Large intestine (tissue), 3 donors: ENCODE results near the gene PLIN1. TPM values are rescaled to one million over a fixed set of nuclear protein-coding genes. Genes with fewer than 3 reads are reported as not detected.

Source experiments
- DNase-seq, 2 donors: peaks; one replicate each; pipeline versions ENCODE4 v3.0.0 to v3.0.0-alpha.2; 2013
- H3K27ac ChIP-seq: one replicate; pipeline ENCODE4 v1.5.1; 2013; ENCODE audit warnings: low read length
- H3K27me3 ChIP-seq: 2 replicates; pipeline ENCODE4 v1.6.1; 2013; ENCODE audit warnings: low read length; ENCODE audit not compliant: control insufficient read depth, insufficient read depth
- H3K36me3 ChIP-seq: 2 replicates; pipeline ENCODE4 v1.6.1; 2013; ENCODE audit warnings: low read length; ENCODE audit not compliant: control insufficient read depth, insufficient read depth
- H3K4me1 ChIP-seq: one replicate; pipeline ENCODE4 v1.6.1; 2013; ENCODE audit warnings: low read length; ENCODE audit not compliant: control insufficient read depth, insufficient read depth
- H3K4me3 ChIP-seq: one replicate; pipeline ENCODE4 v1.5.1; 2013; ENCODE audit warnings: low read length
- H3K9me3 ChIP-seq: one replicate; pipeline ENCODE4 v1.6.1; 2013; ENCODE audit warnings: mild to moderate bottlenecking, low read depth, low read length, moderate library complexity; ENCODE audit not compliant: control insufficient read depth
- WGBS: methylation state at CpG from one replicate; pipeline ENCODE4 v1.1.5; 2013; ENCODE audit warnings: low lambda C conversion rate; ENCODE audit not compliant: insufficient coverage; 5-methylcytosine and 5-hydroxymethylcytosine counted together
- polyA plus RNA-seq: library from polyadenylated mRNA; unstranded; fragments of 120-200 nt; gene quantifications from one replicate; pipeline ENCODE4 v1.2.1, GENCODE V29; 2013

The PLIN1 gene
- polyA plus RNA-seq, 1 donor, result 0.34 TPM

DNA sequence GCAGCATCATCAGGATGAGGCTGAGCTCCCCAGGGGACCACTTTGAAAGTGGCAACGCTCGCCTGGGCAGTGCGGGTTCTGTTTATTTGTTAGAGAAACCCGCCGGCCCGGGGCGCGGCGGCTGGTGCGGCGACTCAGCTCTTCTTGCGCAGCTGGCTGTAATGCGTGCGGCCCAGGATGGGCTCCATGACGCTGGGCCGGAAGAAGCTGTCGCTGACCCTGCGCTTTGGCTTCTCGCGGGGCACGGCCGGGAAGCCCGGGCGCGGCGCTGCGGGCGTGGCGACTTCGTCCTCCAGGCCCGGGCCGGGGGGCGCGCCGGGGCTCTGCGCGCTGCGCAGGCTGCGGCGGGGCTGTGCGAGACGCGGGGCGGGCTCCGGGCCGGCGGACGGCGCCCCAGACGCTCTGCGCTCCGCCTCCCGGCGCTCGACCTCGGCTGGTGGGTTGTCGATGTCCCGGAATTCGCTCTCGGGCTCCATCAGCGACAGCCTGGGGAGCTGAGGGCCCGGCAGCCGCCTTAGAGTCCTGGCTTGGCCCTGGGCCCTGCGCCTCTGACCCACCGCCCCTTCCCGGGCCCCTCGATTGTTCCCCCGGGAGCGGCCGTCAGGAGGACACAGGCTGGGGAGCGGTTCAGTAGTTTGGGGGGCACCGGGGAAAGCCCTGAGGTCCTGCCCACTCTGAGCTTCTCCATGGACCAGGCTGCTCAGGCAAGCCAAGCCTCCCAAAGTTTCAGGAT, 13.6 kb downstream of the PLIN1 start:
- H3K27me3 ChIP-seq, result peaks cover 5% of the 10 kb centered on the region
- H3K27ac ChIP-seq, result peak overlapping the region; percentile 41
- peaks cover 3% of the 10 kb centered on the region for H3K9me3 ChIP-seq
- WGBS, result no CpG with 5 or more reads among the region's 72 CpGs
- DNase-seq, result peak; percentile 50 to 69
- H3K4me3 ChIP-seq, result peak overlapping the region; percentile 45
- H3K36me3 ChIP-seq, result no peaks in the 10 kb centered on the region
- peaks cover 3% of the 10 kb centered on the region for H3K4me1 ChIP-seq

DNA sequence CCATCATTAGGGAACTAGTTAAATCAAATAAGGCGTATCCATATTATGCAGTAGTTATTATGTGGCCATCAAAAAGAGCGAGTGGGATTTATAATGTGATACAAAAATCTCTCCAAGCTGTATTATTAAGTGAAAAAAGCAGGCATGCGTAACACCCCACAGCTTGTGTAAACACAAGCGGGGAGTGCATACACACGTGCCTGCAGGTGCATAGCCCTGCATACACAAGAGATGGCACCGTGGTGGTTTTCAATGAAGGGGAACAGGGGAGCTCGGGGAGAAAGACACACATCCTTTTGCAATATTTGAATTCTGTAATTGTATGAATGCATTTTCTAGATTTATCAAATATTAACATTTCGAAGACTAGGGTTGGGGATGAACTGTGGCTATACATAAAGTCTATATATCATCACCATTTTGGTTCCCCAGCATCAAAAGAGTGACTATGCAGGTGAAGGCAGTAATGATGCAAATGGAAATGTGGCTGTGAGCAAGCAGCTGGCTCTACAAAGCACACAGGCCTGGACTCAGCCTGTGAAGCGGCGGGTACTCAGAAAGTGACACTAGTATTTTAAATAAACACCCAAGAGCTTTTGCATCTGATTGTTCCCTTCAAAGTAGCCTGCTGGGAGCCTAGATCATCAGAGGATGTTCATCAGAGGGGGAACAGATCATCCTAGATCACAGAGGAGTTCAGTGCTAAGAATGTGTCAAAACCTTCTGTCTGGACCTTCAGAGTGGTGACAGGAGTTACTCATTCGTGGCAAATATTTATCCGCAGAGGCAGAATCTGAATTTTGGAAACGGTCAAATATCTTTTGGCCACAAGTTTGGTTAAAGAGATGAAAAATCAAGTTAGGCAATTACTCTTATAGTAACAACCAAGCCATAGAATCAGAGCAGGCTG, 14.5 kb downstream of the PLIN1 start:
- Histone ChIP-seq H3K4me3 (peak overlapping the region; percentile 45), H3K9me3 (peaks cover 3% of the 10 kb centered on the region), H3K27ac (no peak overlapping the region)

DNA sequence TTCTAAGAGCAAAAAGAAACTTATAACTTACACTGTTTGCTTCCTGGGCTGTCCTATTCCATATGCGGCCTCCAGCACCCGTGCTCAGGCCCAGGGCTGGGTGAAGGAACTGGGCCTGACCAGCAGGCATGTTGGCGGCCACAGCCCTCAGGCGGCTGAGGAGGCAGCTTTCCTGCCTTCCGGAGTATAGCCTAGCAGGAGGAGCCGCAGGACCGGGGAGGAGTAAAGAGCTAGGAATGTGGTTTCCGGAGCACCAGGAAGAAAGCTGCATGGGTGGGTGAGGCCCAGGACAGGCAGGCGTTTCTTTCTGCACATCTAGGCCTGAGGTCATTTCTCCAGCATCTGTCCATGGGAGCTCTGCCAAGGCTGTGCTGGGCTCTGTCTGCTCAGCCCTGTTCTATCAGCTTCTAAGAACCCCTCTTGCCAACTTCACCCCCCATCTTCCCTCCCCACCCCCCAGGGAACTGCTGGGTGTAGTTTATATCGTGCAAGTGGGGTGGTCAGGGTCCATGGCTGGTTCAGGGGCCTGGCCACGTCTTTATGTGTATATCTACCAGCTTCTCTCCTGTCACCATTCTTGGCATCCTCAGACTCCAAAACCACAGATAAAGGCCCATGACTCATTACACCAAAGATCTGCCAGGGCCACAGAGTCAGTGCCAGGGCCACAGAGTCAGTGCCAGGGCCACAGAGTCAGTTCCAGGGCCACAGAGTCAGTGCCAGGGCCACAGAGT, 16.1 kb downstream of the PLIN1 start:
- no peaks in the 10 kb centered on the region for H3K4me1 ChIP-seq
- no peak overlapping the region for H3K27ac ChIP-seq
- WGBS, result no CpG with 5 or more reads among the region's 11 CpGs
- H3K4me3 ChIP-seq, result no peak overlapping the region
- H3K9me3 ChIP-seq, result peaks cover 3% of the 10 kb centered on the region
- DNase-seq, result peak in 1 of 2 donors; percentile 32
- peaks cover 13% of the 10 kb centered on the region for H3K27me3 ChIP-seq
- H3K36me3 ChIP-seq, result no peaks in the 10 kb centered on the region

More for the DNA sequence above, 14.5 kb downstream of the PLIN1 start:
- DNase-seq, result no peak
- Histone ChIP-seq H3K36me3 (no peaks in the 10 kb centered on the region), H3K27me3 (peaks cover 13% of the 10 kb centered on the region), H3K4me1 (no peaks in the 10 kb centered on the region)
- 93% methylated on average over 3 of the region's 13 CpGs for whole genome bisulfite sequencing

DNA sequence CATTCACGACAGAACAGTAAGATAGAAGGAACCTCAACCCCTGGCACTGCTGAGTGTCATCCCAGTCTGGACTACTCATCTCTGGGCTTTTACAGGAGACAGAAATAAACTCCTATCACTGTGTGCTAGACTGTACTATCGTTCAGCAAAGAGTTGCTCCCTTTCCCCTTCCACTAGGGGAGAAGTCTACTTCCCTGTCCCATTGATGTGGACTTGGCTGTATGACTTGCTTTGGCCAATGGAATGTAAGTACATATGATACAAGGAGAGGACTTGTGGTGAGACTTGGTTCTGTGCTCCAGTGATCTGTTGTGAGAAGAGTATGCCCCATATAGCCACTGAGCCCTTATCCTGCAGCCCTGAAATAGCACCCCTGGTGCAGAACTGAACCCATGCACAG, 18.6 kb downstream of the PLIN1 start:
- Histone ChIP-seq H3K27me3 (peaks cover 20% of the 10 kb centered on the region), H3K36me3 (no peaks in the 10 kb centered on the region), H3K4me1 (no peaks in the 10 kb centered on the region), H3K27ac (no peak overlapping the region), H3K4me3 (no peak overlapping the region), H3K9me3 (no peaks in the 10 kb centered on the region)
- WGBS, result 80% methylated on average over 1 of the region's 2 CpGs
- DNase-seq, result no peak

DNA sequence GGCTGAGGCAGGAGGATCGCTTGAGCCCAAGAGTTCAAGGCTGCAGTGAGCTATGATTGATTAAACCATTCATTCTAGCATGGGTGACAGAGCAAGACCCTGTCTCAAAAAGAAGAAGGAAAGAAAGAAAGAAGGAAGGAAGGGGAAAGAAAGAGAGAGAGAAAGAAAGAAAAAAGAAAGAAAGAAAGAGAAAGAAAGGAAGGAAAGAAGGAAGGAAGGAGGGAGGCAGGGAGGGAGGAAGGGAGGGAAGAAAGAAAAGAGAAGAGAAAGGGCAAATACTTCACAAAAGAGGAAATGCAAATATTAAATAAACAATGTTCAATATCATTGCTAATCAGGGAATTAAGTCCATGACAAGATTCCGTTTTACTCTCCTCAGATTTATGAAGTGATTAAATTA, 19.9 kb downstream of the PLIN1 start:
- Histone ChIP-seq H3K4me1 (peaks cover 4% of the 10 kb centered on the region), H3K4me3 (no peak overlapping the region), H3K27ac (no peak overlapping the region), H3K27me3 (peaks cover 28% of the 10 kb centered on the region), H3K9me3 (no peaks in the 10 kb centered on the region), H3K36me3 (no peaks in the 10 kb centered on the region)
- no peak for DNase-seq
- 100% methylated on average over 1 of the region's 2 CpGs for WGBS

DNA sequence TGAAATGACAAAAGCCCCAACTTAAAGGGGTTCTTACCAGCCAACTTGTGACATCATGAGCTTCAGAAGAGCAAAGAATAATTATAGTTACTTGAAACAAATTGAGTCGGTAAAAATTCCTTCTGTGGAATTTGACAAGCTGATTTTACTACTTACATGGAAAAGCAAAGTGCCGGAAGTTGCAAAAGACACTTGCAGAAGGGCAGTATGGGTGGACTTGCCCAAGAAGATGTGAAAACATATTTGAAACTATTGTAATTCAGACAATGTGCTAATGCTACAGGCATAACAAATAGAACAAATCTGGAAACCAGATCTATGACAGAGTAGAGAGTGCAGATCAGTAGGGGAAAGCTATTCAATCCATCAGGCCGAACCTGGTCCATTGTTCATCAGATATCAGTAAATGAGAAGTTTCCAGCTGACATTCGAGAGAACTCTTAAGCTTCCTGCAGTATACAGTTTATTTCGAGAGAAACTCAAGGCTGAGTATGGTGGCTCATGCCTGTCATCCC, 21.4 kb downstream of the PLIN1 start:
- no peaks in the 10 kb centered on the region for H3K9me3 ChIP-seq
- no peak overlapping the region for H3K4me3 ChIP-seq
- 75% methylated on average over 2 of the region's 5 CpGs for WGBS
- no peak for DNase-seq
- no peaks in the 10 kb centered on the region for H3K36me3 ChIP-seq
- no peak overlapping the region for H3K27ac ChIP-seq
- peaks cover 34% of the 10 kb centered on the region for H3K27me3 ChIP-seq
- peaks cover 6% of the 10 kb centered on the region for H3K4me1 ChIP-seq

DNA sequence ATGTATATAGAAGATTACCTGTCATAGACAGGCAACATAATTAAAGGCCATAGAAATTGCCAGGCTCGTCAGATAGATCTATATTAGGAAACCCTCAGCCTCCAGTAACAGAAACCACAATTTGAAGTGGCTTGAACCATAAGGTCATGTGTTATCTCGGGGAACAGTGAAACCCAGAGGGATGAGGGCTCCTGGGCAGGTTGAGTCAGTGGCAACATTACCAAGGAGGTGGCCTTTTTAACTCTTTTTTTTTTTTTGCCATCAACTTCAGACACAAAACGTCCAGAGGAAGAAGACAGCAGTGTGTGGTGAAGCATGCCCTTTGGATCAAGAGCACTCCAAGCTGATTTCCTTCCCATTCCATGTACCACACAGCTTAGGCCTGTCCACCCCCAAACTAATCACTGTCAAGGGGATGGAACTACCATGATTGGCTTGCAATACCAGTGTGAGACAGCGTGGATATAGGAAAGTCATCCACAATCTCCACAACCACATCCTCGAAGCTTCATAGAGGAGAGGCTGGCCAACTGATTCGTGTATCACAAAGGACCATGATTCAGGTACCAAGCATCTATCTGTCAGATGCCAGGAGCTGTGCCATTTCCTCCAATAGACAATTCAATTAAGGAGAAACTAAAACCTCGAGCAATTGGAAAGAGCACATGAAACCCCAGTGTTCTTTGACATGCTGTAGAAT, 22.9 kb downstream of the PLIN1 start:
- Histone ChIP-seq H3K9me3 (no peaks in the 10 kb centered on the region), H3K36me3 (peaks cover 3% of the 10 kb centered on the region), H3K4me3 (no peak overlapping the region), H3K27me3 (peaks cover 34% of the 10 kb centered on the region), H3K27ac (no peak overlapping the region), H3K4me1 (peaks cover 6% of the 10 kb centered on the region)
- WGBS, result 75% methylated on average over 2 of the region's 7 CpGs
- DNase-seq, result no peak

DNA sequence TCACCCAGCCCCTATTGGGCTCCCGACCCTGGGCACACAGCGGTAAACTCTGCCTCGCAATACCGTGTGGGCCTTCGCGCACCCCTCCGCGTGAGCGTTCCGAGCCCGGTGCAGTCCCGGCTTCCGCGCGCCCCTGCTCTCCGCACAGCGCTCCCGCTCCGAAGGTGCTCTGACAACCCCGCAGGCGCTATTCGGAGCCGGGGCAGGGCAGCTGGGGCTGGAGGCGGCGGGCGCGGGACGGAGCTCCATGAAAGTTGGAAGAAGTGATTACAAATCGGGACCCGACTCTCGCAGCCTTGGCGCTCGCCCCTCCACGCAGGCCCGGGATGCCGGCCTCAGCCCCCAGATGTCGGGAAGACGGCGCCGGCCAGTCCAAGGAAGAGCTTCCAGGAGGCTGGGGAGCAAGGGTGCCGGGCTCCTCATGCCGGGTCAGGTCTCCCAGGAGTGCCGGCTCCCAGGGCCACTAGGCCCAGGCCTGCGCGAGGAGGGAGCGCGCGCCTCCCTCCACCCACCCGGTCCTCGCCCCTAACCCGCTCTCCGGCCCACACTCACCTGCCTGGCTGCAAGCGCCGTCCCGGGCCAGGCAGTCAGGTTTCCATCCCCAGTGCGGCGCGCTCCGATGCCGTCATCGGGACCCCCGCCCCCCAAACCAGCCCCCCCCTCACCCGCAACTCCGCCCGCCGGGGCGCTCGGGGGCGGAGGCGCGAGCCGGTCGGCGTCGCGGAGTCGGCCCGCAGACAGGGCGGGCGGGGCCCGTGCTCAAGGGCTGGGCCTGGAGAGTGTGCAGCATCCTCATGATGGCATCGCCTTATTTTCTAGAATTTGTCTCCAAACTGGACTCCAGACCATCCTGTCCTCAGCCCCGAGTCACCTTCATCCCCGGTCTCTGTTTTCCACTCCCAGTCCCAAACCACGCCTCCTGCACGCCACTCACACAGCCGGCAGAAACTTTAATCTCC, 24.0 kb downstream of the PLIN1 start, which contains the start of gene KIF7:
KIF7 (minus strand) TSS at position 621 of the 959 bp plus-strand sequence. CDS start 2,537 bp downstream, outside the sequence.
- H3K4me1 ChIP-seq, result peaks cover 6% of the 10 kb centered on the region
- peaks cover 27% of the 10 kb centered on the region for H3K27me3 ChIP-seq
- peak within 1 kb of the TSS; percentile 52 for H3K4me3 ChIP-seq
- H3K27ac ChIP-seq, result no peak within 1 kb of the TSS
- no peaks in the 10 kb centered on the region for H3K9me3 ChIP-seq
- H3K36me3 ChIP-seq, result peaks cover 3% of the 10 kb centered on the region
- peak in 1 of 2 donors; percentile 38 for DNase-seq
- WGBS, result 0% methylated on average over 2 of the region's 87 CpGs

DNA sequence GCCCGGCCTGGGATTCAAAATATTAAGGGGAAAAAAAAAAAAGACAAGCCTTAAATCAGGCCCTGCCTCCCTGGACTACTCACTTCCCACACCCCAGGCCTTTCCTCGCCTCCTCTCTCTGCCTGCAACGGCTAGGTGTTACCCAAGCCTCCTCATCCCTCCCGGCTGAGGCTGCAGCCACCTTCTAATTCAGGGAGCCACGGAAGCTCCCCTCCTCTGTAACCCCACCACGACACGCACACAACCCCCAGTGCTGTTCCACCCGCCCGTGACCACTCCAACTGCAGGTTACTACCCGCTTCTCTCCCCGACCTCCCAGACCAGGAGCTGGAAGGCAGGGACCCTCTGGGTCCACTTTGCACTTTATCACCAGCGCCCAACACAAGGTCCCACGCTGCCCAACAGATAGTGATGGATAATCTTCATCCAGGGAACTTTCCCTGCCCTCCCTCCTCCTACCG, 24.8 kb downstream of the PLIN1 start:
- no peaks in the 10 kb centered on the region for H3K9me3 ChIP-seq
- peaks cover 24% of the 10 kb centered on the region for H3K27me3 ChIP-seq
- DNase-seq, result no peak
- H3K27ac ChIP-seq, result no peak overlapping the region
- H3K4me1 ChIP-seq, result peaks cover 6% of the 10 kb centered on the region
- WGBS, result 0% methylated on average over 2 of the region's 14 CpGs
- H3K4me3 ChIP-seq, result peak overlapping the region; percentile 52
- peaks cover 3% of the 10 kb centered on the region for H3K36me3 ChIP-seq
